GM12878 (cell line): ENCODE data around the gene NCF4. TPM values are rescaled to one million over a fixed set of nuclear protein-coding genes. Genes with fewer than 3 reads are reported as not detected.

Source experiments
- ASH2L ChIP-seq: fragments of 300-600, 200-600 bp; sonication (generic); IDR thresholded peaks from 2 replicates; pipeline ENCODE4 v1.6.1; 2017; ENCODE audit warnings: low read depth, mild to moderate bottlenecking, borderline replicate concordance
- ATF2 ChIP-seq: IDR thresholded peaks from 2 replicates; pipeline ENCODE4 v1.6.1; 2012; ENCODE audit warnings: low read length, inconsistent platforms
- CBX5 ChIP-seq: sonication (generic); IDR thresholded peaks from 2 replicates; pipeline ENCODE4 v1.6.1; 2016; ENCODE audit warnings: low read depth, moderate library complexity, mild to moderate bottlenecking, inconsistent platforms
- CHD2 ChIP-seq: IDR thresholded peaks from 2 replicates; pipeline ENCODE4 v1.6.1; 2011; ENCODE audit warnings: low read depth, low read length, improper control_type of control experiment, borderline replicate concordance
- CTCF ChIP-seq, 3 experiments: IDR thresholded peaks in 2 of 3; conservative IDR thresholded peaks in 1 of 3; 2 replicates each; pipeline ENCODE4 v1.5.1; 2011; ENCODE audit warnings: low read depth in 3 of 3, low read length in 3 of 3, mild to moderate bottlenecking in 3 of 3, control low read depth in 2 of 3, moderate library complexity in 2 of 3, inconsistent platforms in 1 of 3, mixed read lengths in 1 of 3; ENCODE audit not compliant: control insufficient read depth in 2 of 3, insufficient read depth in 1 of 3; ENCODE audit errors: extremely low read depth in 1 of 3
- EED ChIP-seq: sonication (generic); IDR thresholded peaks from 2 replicates; pipeline ENCODE4 v1.6.1; 2016; ENCODE audit warnings: antibody characterized with exemption, low read depth
- IKZF2 ChIP-seq, 2 experiments: fragments of 450-650 bp; IDR thresholded peaks; 2 replicates each; pipeline ENCODE4 v1.6.1; 2017; ENCODE audit warnings: mild to moderate bottlenecking in 2 of 2, moderate library complexity in 2 of 2
- PML ChIP-seq: IDR thresholded peaks from 2 replicates; pipeline ENCODE4 v1.6.1; 2012; ENCODE audit warnings: low read length, inconsistent platforms
- POU2F2 ChIP-seq: IDR thresholded peaks from 3 replicates; pipeline ENCODE4 v1.6.1; 2011; ENCODE audit warnings: low read depth, mild to moderate bottlenecking, low read length, borderline replicate concordance
- RB1 ChIP-seq: fragments of 450-650 bp; formaldehyde crosslinking; IDR thresholded peaks from 2 replicates; pipeline ENCODE4 v1.6.1; 2017; ENCODE audit warnings: mild to moderate bottlenecking, borderline replicate concordance
- SIN3A ChIP-seq: IDR thresholded peaks from 2 replicates; pipeline ENCODE4 v1.6.1; 2012; ENCODE audit warnings: low read depth, low read length, improper control_type of control experiment
- polyA plus RNA-seq, 11 experiments: library from polyadenylated mRNA; depleted of rRNA in 4 of 11; unstranded in 6 of 11; stranded (reverse) in 5 of 11; fragments of >200 nt; fragmentation: Nextera tagmentation in 4 of 11; fragmentation: Illumina TruSeq in 1 of 11; extraction: Ambion mirVana in 4 of 11; extraction: Trizol in 1 of 11; gene quantifications; 1 replicate in 1 of 11; 2 replicates in 10 of 11; pipeline versions ENCODE4 v1.2.1 to v1.2.3, GENCODE V29; 2011 to 2016; ENCODE audit warnings: inconsistent platforms in 2 of 11, missing spikeins in 2 of 11, low read depth in 1 of 11
- total RNA-seq, 4 experiments: library from RNA; depleted of rRNA in 3 of 4; stranded (reverse); fragments of >200 nt in 3 of 4; fragmentation: Illumina TruSeq in 1 of 4; extraction: Trizol in 1 of 4; gene quantifications; 2 replicates each; pipeline versions ENCODE4 v1.2.1 to v1.2.3, GENCODE V29; 2013 to 2021
- TF ChIP-seq, protein P1 (sequence below): fragments of 450-650 bp; IDR thresholded peaks from 2 replicates; pipeline ENCODE4 v1.6.1; 2017; ENCODE audit warnings: mild to moderate bottlenecking, moderate library complexity
- TF ChIP-seq, protein P2 (sequence below): IDR thresholded peaks from 2 replicates; pipeline ENCODE4 v1.6.1; 2012; ENCODE audit warnings: low read depth, low read length, improper control_type of control experiment
- TF ChIP-seq, protein P3 (sequence below): fragments of 450-650 bp; IDR thresholded peaks from 2 replicates; pipeline ENCODE4 v1.6.1; 2017; ENCODE audit warnings: low read depth, mild to moderate bottlenecking, moderate library complexity
- TF ChIP-seq, protein P4 (sequence below): fragments of 450-650 bp; IDR thresholded peaks from 2 replicates; pipeline ENCODE4 v1.6.1; 2017; ENCODE audit warnings: mild to moderate bottlenecking, low read depth, inconsistent platforms; ENCODE audit not compliant: poor library complexity, severe bottlenecking

NCF4 gene
- total and polyA plus RNA-seq, 10 of the 15 experiments (the other 5 are each of a cell fraction or from before 2014, with no cell fraction given), result 22.9 to 136 (median 72.5) TPM

DNA sequence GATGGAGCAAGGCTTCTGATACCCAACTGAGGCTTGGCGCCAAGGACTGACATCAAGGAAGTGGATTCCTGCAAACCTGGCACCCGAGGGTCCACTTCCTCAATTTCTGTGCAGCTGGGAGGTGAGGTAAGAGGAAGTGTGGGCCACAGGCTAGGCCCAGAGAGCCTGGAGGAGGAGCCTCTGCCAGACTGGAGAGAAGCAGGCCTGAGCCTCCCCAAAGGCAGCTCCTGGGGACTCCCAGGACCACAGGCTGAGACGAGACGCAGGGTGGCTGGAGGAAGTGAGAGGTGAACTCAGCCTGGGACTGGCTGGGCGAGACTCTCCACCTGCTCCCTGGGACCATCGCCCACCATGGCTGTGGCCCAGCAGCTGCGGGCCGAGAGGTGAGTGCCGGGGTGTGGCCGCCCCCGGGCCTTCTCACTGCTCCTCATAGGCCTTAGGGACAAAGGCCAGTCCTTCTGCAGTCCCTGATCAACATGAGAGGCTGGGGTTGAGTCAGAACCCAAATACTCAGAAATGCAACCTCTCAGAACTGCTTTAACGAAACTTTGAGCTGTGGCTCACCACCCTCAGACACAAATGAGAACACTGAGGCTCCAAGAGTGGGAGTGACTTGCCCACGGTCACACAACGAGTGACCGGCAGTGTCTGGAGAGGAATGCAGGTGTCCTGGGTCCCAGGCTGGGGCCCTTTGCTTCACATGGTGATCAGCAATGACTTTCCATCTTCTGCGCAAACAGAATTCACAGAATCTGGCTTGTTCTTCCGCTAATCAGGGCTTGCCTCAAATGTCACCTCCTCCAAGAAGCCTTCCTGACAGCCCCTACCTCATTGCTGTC, at the start of gene NCF4 (continued):
- TF ChIP-seq, protein P1, sequence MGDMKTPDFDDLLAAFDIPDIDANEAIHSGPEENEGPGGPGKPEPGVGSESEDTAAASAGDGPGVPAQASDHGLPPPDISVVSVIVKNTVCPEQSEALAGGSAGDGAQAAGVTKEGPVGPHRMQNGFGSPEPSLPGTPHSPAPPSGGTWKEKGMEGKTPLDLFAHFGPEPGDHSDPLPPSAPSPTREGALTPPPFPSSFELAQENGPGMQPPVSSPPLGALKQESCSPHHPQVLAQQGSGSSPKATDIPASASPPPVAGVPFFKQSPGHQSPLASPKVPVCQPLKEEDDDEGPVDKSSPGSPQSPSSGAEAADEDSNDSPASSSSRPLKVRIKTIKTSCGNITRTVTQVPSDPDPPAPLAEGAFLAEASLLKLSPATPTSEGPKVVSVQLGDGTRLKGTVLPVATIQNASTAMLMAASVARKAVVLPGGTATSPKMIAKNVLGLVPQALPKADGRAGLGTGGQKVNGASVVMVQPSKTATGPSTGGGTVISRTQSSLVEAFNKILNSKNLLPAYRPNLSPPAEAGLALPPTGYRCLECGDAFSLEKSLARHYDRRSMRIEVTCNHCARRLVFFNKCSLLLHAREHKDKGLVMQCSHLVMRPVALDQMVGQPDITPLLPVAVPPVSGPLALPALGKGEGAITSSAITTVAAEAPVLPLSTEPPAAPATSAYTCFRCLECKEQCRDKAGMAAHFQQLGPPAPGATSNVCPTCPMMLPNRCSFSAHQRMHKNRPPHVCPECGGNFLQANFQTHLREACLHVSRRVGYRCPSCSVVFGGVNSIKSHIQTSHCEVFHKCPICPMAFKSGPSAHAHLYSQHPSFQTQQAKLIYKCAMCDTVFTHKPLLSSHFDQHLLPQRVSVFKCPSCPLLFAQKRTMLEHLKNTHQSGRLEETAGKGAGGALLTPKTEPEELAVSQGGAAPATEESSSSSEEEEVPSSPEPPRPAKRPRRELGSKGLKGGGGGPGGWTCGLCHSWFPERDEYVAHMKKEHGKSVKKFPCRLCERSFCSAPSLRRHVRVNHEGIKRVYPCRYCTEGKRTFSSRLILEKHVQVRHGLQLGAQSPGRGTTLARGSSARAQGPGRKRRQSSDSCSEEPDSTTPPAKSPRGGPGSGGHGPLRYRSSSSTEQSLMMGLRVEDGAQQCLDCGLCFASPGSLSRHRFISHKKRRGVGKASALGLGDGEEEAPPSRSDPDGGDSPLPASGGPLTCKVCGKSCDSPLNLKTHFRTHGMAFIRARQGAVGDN, result peak; percentile 90; the same call in 1 of the 2 replicates
- TF ChIP-seq CTCF (IDR thresholded peaks at IDR 0.05 in 2 of 3, conservative IDR thresholded peaks at IDR 0.05 in 1 of 3; ENCODE audit: control insufficient read depth in 2 of 3, extremely low read depth in 1 of 3, insufficient read depth in 1 of 3, low read depth in 3 of 3, low read length in 3 of 3) (no peak), PML (peak; percentile 41; the same call in 1 of the 2 replicates), IKZF2 (IDR thresholded peaks at IDR 0.05) (peak; percentile 98), POU2F2 (no peak; the same call in none of the 3 replicates), CHD2 (peak; percentile 48; the same call in 1 of the 2 replicates), EED (peak; percentile 98), SIN3A (no peak), ASH2L (no peak), ATF2 (peak; percentile 73), CBX5 (0 out of 2 replicates have a peak, but pooled peaks have one; percentile 19), RB1 (peak; percentile 64; the same call in 1 of the 2 replicates)
- TF ChIP-seq, protein P2, sequence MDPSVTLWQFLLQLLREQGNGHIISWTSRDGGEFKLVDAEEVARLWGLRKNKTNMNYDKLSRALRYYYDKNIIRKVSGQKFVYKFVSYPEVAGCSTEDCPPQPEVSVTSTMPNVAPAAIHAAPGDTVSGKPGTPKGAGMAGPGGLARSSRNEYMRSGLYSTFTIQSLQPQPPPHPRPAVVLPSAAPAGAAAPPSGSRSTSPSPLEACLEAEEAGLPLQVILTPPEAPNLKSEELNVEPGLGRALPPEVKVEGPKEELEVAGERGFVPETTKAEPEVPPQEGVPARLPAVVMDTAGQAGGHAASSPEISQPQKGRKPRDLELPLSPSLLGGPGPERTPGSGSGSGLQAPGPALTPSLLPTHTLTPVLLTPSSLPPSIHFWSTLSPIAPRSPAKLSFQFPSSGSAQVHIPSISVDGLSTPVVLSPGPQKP, result no peak
- TF ChIP-seq, protein P3, sequence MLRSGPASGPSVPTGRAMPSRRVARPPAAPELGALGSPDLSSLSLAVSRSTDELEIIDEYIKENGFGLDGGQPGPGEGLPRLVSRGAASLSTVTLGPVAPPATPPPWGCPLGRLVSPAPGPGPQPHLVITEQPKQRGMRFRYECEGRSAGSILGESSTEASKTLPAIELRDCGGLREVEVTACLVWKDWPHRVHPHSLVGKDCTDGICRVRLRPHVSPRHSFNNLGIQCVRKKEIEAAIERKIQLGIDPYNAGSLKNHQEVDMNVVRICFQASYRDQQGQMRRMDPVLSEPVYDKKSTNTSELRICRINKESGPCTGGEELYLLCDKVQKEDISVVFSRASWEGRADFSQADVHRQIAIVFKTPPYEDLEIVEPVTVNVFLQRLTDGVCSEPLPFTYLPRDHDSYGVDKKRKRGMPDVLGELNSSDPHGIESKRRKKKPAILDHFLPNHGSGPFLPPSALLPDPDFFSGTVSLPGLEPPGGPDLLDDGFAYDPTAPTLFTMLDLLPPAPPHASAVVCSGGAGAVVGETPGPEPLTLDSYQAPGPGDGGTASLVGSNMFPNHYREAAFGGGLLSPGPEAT, result peak; percentile 95
- TF ChIP-seq, protein P4, sequence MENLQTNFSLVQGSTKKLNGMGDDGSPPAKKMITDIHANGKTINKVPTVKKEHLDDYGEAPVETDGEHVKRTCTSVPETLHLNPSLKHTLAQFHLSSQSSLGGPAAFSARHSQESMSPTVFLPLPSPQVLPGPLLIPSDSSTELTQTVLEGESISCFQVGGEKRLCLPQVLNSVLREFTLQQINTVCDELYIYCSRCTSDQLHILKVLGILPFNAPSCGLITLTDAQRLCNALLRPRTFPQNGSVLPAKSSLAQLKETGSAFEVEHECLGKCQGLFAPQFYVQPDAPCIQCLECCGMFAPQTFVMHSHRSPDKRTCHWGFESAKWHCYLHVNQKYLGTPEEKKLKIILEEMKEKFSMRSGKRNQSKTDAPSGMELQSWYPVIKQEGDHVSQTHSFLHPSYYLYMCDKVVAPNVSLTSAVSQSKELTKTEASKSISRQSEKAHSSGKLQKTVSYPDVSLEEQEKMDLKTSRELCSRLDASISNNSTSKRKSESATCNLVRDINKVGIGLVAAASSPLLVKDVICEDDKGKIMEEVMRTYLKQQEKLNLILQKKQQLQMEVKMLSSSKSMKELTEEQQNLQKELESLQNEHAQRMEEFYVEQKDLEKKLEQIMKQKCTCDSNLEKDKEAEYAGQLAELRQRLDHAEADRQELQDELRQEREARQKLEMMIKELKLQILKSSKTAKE, result peak; percentile 94
